ENCODE results near the gene IER5. TPM values are rescaled to one million over a fixed set of nuclear protein-coding genes. Genes with fewer than 3 reads are reported as not detected.

Gene IER5
- total RNA-seq, 4 donors from 2014 or later, result 4.9 to 9.9 (median 6.4) TPM

DNA sequence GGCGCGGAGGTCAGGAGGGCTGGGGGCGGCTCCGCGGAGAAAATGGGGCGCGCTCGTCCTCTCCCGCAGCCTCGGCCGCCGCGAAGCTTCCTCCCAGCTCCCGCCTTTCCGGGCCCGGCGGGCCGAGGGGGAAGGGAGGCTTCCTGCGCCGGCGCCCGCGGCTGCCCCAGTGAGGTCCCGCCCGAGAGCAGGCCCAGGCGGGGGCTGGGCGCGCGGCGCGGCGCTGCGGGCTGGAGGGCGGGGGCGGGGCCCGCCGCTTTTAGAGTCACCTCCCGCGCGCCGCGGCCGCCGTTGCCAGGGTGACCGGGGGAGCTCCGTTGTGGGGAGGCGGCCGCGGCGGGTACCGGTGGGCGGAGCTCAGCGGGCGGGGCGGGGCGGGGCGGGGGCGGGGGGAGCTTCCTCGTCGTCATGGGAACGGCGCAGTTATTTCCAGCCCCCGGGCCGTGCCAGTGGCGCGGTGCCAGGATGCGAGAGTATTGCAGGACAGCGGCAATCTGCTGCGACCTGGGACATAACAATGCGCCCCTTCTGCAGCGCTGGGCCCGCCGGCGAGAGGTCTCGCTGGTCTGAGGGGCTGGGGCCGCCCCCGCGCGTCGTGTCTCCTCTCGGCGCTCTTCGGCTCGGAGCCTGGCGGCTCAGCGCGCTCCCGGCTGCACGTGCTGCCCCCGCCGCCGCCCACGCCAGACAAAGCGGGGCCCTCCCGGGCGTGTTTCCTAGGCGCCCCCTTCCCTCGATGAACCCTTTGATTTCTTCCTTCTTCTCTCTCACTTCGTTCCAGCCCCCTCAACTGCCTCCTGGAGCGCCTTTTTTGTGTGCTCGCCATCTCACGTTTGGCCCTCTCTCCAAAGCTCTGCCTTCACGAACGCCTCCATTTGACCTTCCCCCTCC lies 16.9 kb downstream of the IER5 start:
- TF ChIP-seq, protein P1, sequence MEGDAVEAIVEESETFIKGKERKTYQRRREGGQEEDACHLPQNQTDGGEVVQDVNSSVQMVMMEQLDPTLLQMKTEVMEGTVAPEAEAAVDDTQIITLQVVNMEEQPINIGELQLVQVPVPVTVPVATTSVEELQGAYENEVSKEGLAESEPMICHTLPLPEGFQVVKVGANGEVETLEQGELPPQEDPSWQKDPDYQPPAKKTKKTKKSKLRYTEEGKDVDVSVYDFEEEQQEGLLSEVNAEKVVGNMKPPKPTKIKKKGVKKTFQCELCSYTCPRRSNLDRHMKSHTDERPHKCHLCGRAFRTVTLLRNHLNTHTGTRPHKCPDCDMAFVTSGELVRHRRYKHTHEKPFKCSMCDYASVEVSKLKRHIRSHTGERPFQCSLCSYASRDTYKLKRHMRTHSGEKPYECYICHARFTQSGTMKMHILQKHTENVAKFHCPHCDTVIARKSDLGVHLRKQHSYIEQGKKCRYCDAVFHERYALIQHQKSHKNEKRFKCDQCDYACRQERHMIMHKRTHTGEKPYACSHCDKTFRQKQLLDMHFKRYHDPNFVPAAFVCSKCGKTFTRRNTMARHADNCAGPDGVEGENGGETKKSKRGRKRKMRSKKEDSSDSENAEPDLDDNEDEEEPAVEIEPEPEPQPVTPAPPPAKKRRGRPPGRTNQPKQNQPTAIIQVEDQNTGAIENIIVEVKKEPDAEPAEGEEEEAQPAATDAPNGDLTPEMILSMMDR (IDR thresholded peaks at IDR 0.05; ENCODE audit: low read depth), result no peak

DNA sequence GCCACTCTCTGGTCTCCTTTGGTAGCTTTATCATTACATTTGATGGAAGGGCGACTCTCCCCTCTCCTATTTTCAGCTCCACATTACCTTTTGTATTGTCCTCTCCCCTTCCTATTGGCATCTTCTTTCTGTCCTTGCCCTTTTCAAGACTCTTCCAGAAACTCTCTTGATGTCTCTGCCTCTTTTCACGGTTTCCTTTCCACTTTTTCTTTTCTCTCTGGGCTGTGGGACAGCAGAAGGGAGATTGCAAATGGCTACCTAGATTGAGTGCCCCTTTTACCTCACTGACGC lies 17.5 kb downstream of the IER5 start:
- TF ChIP-seq, protein P1 (IDR thresholded peaks at IDR 0.05; ENCODE audit: low read depth), result no peak

DNA sequence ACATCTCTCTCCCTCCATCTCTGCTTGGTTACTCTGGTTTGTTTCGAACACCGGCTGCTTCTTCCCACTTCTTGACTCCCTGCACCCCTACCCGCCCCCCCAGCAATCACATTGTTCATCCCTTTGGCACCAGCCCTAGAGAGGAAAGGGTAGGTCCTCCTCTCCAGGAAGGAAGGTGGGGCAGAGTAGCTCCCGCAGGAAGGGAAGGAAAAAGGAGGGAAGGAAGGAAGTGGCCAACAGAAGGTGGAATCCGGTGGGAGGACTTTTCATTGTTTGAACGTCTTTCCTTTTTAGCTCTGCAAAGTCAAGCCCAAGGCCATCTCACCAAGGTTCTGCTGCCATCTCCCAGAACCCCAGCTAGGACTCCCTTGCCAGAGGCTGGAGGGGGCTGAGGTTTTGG lies 18.0 kb downstream of the IER5 start:
- TF ChIP-seq, protein P1 (IDR thresholded peaks at IDR 0.05; ENCODE audit: low read depth), result no peak

DNA sequence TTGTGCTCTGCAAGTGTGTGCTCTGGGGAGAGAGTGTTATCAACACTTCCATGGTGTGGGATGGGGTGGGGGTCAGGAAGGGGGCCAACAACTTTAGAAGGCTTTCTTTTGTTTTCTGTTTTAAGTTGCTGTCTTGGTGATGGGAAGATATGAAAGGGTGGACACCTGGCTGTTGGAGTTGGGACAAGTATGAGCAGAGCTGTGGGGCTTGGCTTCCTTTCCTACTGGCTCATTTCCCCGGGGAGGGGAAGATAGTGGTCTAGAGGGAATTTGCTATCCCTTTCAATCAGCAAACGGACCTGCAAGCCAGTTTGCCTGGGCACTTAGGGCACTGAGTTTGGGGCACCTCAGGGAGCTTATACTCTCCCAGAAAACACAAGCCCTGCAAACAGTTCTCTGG lies 19.2 kb downstream of the IER5 start:
- TF ChIP-seq, protein P1 (IDR thresholded peaks at IDR 0.05; ENCODE audit: low read depth), result no peak

DNA sequence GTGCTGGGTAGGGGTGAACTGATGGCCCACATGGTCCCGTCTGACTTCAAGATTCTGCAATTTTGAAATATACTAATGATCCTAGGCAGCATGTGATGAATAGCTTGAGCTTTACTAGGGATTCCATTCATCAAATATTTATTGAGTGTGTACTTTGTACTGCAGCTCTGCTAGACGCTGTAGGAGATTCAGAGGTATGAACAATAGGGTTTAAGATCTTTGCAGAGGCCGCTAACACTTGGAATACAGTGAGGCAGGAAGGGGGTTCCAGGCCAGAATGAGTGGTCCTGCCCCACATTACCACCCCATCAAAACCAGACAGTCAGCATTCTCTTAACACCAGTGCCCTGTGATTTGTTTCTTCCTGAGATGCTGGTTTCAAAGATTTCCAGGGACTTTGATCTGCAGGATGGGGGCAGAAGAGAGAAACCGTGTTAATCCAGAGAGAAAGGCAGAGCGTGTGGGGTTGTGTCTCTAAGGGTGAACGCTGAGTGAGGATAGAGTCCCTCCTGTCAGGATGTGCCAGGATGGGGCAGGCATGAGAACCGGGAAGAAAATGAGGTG lies 19.9 kb downstream of the IER5 start:
- TF ChIP-seq, protein P1 (IDR thresholded peaks at IDR 0.05; ENCODE audit: low read depth), result no peak

DNA sequence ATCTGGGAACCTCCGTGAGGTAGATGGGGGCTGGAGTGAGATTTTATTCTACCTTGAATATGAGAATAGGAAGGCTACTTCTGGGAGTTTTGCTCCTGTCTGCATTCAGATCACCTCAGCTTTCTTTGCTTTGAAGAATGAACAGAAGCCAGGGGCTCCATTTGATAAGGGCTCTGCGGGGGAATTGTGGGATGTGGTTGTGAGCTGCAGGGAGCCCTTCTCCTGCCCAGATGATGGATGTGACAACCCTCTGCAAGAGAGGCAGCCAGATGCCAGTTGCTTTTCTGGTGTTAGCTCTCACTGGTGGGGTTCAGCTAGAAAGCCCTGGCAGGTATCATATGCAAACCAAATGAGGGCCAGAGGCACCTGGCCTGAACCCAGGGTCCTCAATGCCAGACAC lies 21.5 kb downstream of the IER5 start:
- TF ChIP-seq, protein P1 (IDR thresholded peaks at IDR 0.05; ENCODE audit: low read depth), result no peak

DNA sequence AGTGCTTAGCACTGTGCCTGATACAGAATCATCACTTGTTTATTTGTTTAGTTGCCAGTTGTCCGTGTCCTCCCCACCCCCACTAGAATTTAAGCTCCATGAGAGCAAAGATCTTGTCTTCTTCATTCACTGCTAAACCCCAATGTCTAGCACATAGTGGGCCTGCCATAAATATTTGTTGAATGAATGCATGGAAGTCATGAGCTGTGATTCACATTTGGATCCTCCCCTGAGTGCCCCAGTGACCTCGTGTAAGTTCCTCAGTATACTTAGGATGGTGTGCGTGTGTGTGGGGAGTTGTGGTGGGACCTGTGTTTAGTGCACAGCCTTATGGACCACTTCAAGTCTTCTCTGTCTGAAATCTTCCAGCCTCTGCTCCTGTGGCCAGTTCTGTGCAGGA lies 23.1 kb downstream of the IER5 start:
- TF ChIP-seq, protein P1 (IDR thresholded peaks at IDR 0.05; ENCODE audit: low read depth), result no peak
